ENCODE measurements around the gene STRC.
"Not testable (repeated sequence)": the region's sequence is repeated elsewhere in the genome, so short reads cannot be mapped to it uniquely, and the experiment has no call there.

Gene STRC

DNA sequence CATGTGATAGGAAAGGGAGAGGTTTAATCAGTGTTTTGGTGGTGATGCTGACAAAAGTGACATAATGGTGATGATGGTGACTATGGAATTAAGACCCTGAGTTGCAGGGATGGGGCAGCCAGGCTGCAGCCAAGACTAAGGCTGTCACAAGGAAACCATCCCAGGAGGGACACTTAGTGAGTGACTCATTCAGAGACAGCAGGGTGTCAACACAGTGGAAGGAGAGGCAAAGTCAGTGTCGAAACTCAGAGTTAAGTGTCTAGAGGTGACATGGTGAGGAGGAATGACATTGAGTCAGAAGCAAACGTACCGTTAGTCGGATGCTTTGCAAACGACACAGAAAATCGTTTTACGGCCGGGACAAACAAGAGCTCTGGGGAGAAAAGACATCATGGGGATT lies 54.8 kb downstream of the STRC start:
- not testable (repeated sequence) for DNase-seq (ENCODE audit: low read depth)

GRCh38 chr15:43562753-43563152 lies 55.8 kb downstream of the STRC start:
- not testable (repeated sequence) for DNase-seq (ENCODE audit: low read depth)

DNA sequence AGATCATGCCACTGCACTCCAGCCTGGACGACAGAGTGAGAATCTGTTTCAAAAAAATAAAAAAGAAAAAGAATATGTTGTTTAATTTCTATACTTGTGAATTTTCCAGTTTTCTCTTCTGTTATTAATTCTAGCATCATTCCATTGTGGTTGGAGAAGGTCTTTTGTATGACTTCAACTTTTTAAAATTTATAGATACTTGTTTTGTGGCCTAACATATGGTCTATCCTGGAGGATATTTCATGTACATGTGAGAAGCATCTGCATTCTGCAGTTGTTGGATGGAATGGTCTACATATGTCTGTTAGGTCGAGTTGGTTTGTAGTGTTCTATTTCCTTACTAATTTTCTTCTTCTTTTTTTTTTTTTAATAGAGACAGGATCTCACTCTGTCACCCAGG lies 65.6 kb downstream of the STRC start:
- no peak for DNase-seq (ENCODE audit: low read depth)

DNA sequence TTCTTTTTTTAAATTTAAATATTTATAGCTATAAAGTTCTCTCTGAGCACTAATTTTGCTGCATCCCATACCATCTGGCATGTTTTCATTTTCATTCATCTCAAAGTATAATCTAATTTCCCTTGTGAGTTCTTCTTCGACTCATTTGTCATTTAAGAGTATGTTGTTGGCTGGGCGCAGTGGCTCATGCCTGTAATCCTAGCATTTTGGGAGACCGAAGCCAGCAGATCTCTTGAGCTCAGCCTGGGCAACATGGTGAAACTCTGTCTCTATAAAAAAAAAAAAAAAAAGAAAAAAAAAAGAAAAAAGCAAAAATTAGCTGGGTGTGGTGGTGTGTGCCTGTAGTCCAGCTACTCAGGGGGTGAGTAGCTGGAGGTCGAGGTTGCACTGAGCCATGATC lies 66.3 kb downstream of the STRC start:
- DNase-seq (ENCODE audit: low read depth), result no peak

- no peak for DNase-seq (ENCODE audit: low read depth)
Measured at GRCh38 chr15:43550527-43551363, 67.9 kb downstream of the STRC start.

Data from stimulated activated CD8-positive, alpha-beta memory T cell treated with anti-CD3 and anti-CD28 coated beads, Interleukin-7, amount 100 ng/mL, for 24 hours (primary cell).